Brain microvascular endothelial cell (primary cell): ENCODE measurements around the gene MYBPC2.

Source experiments
- DNase-seq: peaks from one replicate; pipeline ENCODE4 v3.0.0-alpha.2; 2020
- H3K27ac ChIP-seq: fragments of 250-450 bp; sonication (Bioruptor Pico); 2 replicates; pipeline ENCODE4 v1.5.1; 2020; ENCODE audit warnings: mild to moderate bottlenecking, moderate library complexity
- H3K27me3 ChIP-seq: fragments of 250-450 bp; sonication (Bioruptor Pico); replicated peaks from 2 replicates; pipeline ENCODE4 v1.5.1; 2020; ENCODE audit warnings: mild to moderate bottlenecking
- H3K36me3 ChIP-seq: fragments of 250-450 bp; sonication (Bioruptor Pico); replicated peaks from 2 replicates; pipeline ENCODE4 v1.5.1; 2020; ENCODE audit warnings: mild to moderate bottlenecking
- H3K4me3 ChIP-seq: 2 replicates; pipeline ENCODE4 v1.5.1; 2011; ENCODE audit warnings: low read depth, mild to moderate bottlenecking, control low read depth, low read length, moderate library complexity
- in situ Hi-C: cut with HindIII; loops from 2 replicates; pipeline ENCODE4 v1.10.0; 2017; ENCODE audit warnings: low sequenced_read_pairs, low pct_ligation_motif_present
- TF ChIP-seq, protein P1 (sequence below): IDR thresholded peaks from 2 replicates; pipeline ENCODE4 v1.5.1; 2011; ENCODE audit warnings: low read depth, mild to moderate bottlenecking, moderate library complexity, low read length, control low read depth, inconsistent platforms; ENCODE audit errors: missing control alignments

MYBPC2 gene

DNA sequence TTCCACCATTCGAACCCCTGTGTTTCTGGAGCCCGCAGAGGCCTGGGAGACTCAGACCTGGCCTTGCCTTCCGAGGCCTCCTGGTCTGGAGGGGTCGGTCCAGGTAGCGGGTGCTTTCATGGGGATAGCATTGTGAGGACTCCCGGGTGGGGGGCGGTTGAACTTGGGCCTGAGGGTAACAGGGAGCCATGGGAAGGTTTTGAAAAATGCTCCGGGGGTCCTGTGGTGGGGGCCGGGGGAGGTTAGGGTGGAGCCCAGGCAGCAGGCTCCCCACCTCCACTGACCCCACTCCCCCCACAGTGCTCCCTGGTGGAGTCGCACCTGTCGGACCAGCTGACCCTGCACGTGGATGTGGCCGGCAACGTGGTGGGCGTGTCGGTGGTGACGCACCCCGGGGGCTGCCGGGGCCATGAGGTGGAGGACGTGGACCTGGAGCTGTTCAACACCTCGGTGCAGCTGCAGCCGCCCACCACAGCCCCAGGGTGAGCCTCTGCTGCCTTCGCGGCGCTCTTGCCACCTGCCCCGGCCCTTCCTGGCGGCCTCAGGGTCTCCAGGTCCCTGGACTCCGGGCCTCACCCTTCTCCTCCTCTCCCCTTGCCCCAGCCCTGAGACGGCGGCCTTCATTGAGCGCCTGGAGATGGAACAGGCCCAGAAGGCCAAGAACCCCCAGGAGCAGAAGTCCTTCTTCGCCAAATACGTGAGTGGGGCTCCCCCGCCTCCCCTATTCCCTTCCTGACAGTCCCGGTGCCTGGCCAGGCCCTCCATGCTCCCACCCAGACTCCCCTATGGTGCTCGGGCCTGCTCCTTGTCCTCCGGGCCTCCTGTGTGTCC is 47.8 kb downstream of the MYBPC2 start:
- H3K36me3 ChIP-seq, result peaks cover 22% of the 10 kb centered on the region
- TF ChIP-seq, protein P1, sequence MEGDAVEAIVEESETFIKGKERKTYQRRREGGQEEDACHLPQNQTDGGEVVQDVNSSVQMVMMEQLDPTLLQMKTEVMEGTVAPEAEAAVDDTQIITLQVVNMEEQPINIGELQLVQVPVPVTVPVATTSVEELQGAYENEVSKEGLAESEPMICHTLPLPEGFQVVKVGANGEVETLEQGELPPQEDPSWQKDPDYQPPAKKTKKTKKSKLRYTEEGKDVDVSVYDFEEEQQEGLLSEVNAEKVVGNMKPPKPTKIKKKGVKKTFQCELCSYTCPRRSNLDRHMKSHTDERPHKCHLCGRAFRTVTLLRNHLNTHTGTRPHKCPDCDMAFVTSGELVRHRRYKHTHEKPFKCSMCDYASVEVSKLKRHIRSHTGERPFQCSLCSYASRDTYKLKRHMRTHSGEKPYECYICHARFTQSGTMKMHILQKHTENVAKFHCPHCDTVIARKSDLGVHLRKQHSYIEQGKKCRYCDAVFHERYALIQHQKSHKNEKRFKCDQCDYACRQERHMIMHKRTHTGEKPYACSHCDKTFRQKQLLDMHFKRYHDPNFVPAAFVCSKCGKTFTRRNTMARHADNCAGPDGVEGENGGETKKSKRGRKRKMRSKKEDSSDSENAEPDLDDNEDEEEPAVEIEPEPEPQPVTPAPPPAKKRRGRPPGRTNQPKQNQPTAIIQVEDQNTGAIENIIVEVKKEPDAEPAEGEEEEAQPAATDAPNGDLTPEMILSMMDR, result no peak
- H3K27ac ChIP-seq, result no peak overlapping the region
- in situ Hi-C loops, result no loop called here
- no peak overlapping the region for H3K4me3 ChIP-seq
- no peaks in the 10 kb centered on the region for H3K27me3 ChIP-seq
- no peak for DNase-seq

DNA sequence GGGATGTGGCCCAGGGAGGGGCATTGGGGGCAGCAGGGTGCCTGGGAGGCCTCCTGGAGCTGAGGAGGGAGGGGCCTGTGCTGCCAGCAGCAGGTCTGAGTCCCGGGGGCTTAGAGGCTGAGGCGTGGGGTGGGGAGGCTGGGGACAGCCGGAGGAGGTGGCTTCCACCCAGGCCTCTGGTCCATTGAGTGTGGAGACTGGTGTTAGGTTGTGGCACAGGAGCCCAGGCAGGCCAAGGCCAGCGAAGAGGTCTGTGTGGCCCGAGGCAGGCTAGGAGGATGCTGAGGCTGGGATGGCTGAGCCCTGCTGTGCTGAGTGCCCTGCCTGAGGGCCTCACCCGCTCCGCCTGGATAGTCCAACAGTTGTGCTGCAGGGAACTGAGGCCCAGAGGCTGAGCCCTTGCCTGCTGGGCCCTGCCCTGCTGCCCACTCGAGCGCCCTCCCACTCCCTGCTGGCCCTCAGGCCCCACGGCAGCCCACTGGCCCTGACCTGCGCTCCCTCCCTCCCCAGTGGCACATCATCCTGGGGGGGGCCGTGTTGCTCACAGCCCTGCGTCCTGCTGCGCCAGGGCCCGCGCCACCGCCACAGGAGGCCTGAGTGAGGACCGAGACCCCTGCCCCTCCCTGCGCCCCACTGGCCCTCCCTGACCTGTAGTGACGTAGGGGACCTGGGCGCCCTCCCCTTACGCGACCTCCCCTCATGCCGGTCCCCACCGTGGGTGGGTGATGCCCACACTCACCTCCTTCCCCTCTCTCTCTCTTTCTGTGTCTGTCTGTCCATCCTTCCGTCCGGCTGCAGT is 48.9 kb downstream of the MYBPC2 start:
- DNase-seq, result no peak
- Histone ChIP-seq H3K27me3 (no peaks in the 10 kb centered on the region), H3K4me3 (no peak overlapping the region), H3K36me3 (peaks cover 22% of the 10 kb centered on the region), H3K27ac (no peak overlapping the region)
- in situ Hi-C loops, result no loop called here
- TF ChIP-seq, protein P1, result no peak

DNA sequence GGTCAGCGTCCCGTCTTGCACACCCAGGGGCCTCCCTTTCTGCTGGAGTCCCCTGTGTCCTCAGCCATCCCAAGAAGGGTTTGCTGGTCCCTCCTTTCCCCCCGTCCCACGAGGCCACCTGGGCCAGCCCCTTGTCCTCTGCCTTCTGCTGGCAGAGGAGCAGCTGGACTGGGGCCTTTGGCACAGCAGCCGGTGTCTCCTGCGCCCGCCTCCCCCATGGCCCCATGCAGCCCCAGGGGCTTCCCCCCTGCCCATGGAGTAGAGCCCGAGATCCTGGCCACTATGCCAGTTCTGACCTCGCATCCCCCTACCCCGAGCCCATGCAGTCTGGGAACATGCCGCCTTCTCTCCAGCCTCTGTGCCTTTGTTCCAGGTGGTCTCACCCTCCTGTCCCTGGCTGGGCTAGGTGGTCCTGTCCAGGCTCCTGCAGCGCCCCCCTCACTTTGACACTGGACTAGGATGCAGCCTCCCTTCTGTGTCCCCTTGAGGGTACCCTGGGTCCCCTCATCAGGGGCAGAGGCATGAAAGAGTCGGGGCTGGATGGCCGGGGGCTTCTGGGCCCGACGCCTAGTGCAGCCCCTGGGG is 49.7 kb downstream of the MYBPC2 start:
- DNase-seq, result no peak
- Histone ChIP-seq H3K27ac (no peak overlapping the region), H3K4me3 (no peak overlapping the region), H3K27me3 (no peaks in the 10 kb centered on the region), H3K36me3 (peaks cover 22% of the 10 kb centered on the region)
- TF ChIP-seq, protein P1, result no peak
- in situ Hi-C loops, result no loop called here

DNA sequence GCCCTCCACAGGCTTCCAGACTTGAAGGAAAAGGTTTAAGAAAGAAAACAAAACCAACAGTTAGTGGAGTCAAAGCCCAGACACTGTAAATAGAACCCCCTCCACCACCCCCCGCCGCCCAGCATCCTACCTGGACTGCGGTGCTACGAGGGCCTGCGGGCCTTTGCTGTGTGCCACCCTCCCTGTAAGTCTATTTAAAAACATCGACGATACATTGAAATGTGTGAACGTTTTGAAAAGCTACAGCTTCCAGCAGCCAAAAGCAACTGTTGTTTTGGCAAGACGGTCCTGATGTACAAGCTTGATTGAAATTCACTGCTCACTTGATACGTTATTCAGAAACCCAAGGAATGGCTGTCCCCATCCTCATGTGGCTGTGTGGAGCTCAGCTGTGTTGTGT is 50.2 kb downstream of the MYBPC2 start:
- Histone ChIP-seq H3K36me3 (peaks cover 22% of the 10 kb centered on the region), H3K27ac (no peak overlapping the region), H3K4me3 (no peak overlapping the region), H3K27me3 (no peaks in the 10 kb centered on the region)
- in situ Hi-C loops, result no loop called here
- no peak for DNase-seq
- TF ChIP-seq, protein P1, result no peak

DNA sequence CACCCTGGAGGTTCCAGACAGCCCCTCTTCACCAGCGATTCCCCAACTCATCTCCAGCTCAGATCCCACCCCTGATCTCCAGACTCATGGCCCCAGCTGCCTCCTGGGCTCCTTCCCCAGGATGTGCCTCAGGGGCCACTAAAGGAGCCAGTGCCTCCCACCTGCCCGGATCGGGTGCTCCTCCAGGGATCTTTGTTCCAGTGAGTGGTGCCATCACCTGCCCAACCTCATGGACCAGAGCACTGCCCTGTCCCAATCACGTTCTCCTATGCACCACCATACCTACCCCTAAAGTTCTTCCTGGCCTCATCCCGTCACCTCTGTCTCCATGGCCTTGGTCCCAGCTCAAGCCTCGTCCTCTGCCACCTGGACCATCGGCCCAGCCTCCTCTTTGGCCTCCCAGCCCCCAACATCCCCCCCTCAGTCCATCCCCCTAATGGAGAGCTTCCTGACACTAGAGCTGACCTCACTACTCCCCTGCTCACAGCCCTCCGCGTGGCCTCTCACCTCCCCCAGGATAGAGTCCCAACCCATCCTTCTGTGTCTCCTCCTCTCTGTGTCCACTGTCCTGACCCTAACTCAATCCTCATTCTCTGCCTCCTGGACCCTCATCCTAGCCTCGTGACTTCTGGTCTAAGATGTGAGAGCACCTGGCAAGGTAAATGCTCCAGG is 52.7 kb downstream of the MYBPC2 start:
- peaks cover 4% of the 10 kb centered on the region for H3K27me3 ChIP-seq
- DNase-seq, result no peak
- no peak overlapping the region for H3K27ac ChIP-seq
- TF ChIP-seq, protein P1, result no peak
- peaks cover 15% of the 10 kb centered on the region for H3K36me3 ChIP-seq
- no peak overlapping the region for H3K4me3 ChIP-seq
- in situ Hi-C loops, result no loop called here
